Measurements from ENCODE around the gene TAP1.
"Not testable (repeated sequence)": the region's sequence is repeated elsewhere in the genome, so short reads cannot be mapped to it uniquely, and the experiment has no call there.

Gene TAP1

DNA sequence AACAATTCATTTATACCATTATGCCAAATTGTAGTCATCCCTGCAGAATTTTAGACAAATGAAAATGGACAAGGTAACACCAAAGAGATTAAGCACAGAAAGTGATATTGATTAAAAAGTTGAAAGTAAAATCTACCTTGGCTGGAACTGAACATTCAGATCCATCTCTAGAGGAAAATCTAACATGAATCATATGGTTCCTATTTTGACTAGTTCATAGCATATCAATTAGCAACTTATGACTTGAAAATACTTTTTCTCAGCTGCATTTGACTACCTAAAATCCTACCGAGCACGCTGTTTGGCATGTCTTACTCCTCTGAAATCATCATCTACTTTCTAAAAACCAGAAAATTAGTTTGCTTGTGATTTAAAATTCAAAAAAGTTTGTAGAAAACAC is 23.1 kb upstream of the TAP1 start:
- DNase-seq (ENCODE audit: low read depth), result no peak
- TF ChIP-seq, protein P1, sequence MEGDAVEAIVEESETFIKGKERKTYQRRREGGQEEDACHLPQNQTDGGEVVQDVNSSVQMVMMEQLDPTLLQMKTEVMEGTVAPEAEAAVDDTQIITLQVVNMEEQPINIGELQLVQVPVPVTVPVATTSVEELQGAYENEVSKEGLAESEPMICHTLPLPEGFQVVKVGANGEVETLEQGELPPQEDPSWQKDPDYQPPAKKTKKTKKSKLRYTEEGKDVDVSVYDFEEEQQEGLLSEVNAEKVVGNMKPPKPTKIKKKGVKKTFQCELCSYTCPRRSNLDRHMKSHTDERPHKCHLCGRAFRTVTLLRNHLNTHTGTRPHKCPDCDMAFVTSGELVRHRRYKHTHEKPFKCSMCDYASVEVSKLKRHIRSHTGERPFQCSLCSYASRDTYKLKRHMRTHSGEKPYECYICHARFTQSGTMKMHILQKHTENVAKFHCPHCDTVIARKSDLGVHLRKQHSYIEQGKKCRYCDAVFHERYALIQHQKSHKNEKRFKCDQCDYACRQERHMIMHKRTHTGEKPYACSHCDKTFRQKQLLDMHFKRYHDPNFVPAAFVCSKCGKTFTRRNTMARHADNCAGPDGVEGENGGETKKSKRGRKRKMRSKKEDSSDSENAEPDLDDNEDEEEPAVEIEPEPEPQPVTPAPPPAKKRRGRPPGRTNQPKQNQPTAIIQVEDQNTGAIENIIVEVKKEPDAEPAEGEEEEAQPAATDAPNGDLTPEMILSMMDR (IDR thresholded peaks at IDR 0.05; ENCODE audit: insufficient read depth, low read depth, low read length, missing control alignments), result no peak

DNA sequence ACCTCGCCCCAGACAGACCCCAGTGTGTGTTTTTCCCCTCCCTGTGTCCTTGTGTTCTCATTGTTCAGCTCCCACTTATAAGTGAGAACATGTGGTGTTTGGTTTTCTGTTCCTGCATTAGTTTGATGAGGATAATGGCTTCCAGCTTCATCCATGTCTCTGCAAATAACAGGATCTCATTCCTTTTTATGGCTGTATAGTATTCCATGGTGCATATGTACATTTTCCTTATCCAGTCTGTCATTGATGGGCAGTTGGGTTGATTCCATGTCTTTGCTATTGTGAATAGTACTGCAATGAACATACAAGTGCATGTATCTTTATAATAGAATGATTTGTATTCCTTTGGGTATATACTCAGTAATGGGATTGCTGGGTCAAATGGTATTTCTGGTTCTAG is 20.4 kb upstream of the TAP1 start:
- H3K4me3 ChIP-seq (ENCODE audit: low read depth, low read length); DNase-seq (ENCODE audit: low read depth): not testable (repeated sequence)

More for the DNA sequence above, 23.1 kb upstream of the TAP1 start:
- H3K4me3 ChIP-seq (ENCODE audit: low read depth, low read length), result no peak overlapping the region

DNA sequence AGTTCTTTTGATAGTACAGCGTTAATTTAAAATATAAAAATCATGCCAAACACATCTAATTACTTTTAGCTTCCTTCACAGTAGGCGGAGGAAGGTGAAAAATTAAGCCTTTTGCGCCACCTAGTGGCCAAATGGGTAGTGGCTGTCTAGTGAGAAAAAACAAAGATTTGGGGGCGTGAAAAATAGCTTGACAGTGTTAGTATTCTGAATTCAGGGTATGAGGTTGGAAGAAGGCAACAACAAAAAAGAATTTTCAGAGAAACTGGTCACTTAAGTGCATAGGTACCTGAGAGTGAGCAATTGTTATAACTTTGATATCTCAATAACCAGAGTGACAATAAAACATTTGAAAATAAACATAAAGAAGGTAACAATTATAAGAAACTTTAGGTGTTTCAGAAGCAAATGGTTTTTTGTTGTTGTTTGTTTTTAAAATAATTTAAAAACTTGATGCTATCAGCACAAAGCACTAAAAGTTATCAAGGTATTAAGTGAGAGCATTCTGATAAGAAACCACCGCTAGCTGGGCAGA is 14.8 kb upstream of the TAP1 start:
- peak; percentile 88 for DNase-seq (ENCODE audit: low read depth)
- TF ChIP-seq, protein P1 (IDR thresholded peaks at IDR 0.05; ENCODE audit: insufficient read depth, low read depth, low read length, missing control alignments), result peak; percentile 70
- no peak overlapping the region for H3K4me3 ChIP-seq (ENCODE audit: low read depth, low read length)

DNA sequence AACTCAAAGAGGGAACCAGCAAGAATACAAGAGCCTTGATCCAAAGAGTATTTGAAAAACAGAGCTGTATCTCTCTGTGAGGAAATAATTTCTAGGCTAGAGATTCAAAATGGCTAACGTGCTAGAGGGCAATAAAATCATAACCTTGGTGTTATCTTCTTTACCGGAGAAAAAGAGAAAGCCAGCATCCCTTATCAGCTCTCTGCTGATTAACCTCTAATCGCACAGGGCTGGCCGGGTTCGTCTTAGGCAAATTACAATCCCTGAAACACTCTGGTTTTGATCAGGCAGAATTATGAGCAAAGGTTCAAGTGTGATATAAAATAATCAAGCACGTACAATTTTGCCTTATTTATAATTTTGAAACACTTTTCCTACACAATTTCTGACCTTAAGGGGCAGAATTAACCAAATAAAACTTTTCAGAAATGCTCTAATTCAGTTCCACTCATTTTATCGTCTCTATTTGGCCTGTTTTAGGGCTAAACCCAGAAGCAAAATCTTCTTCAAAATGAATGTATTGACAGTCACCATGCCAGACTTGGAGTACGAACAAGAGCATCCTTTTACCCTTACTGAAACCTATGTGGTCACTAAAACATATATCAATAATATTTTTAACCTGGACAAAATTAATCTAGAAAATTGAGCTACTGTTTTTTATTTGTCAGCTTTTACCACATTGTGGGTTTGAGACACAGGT is 14.2 kb upstream of the TAP1 start:
- TF ChIP-seq, protein P1 (IDR thresholded peaks at IDR 0.05; ENCODE audit: insufficient read depth, low read depth, low read length, missing control alignments), result no peak
- H3K4me3 ChIP-seq (ENCODE audit: low read depth, low read length), result no peak overlapping the region
- no peak for DNase-seq (ENCODE audit: low read depth)

DNA sequence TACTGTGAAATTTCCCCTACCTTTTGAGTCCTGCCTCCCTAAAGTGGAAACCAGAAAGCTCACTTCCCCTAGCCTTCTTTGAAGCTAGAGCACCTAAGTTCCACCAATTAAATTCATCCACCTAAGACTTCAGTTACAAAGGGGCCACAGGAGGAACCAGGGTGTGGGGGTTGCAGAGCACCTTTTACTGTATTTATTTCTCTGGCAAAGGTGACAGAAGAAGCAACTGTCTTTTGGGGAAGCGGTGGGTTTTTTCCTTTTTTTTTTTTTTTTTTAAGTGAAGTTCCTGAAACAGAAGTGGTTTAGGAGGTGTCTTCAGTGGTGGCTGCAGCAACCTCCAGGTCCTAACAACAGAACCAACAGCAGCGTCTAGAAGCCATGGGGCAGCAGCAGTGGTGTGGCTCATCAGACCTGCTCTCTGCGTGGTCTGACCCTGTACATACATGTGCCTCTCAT is 13.5 kb upstream of the TAP1 start:
- TF ChIP-seq, protein P1 (IDR thresholded peaks at IDR 0.05; ENCODE audit: insufficient read depth, low read depth, low read length, missing control alignments), result no peak
- no peak overlapping the region for H3K4me3 ChIP-seq (ENCODE audit: low read depth, low read length)
- peak; percentile 62 for DNase-seq (ENCODE audit: low read depth)

DNA sequence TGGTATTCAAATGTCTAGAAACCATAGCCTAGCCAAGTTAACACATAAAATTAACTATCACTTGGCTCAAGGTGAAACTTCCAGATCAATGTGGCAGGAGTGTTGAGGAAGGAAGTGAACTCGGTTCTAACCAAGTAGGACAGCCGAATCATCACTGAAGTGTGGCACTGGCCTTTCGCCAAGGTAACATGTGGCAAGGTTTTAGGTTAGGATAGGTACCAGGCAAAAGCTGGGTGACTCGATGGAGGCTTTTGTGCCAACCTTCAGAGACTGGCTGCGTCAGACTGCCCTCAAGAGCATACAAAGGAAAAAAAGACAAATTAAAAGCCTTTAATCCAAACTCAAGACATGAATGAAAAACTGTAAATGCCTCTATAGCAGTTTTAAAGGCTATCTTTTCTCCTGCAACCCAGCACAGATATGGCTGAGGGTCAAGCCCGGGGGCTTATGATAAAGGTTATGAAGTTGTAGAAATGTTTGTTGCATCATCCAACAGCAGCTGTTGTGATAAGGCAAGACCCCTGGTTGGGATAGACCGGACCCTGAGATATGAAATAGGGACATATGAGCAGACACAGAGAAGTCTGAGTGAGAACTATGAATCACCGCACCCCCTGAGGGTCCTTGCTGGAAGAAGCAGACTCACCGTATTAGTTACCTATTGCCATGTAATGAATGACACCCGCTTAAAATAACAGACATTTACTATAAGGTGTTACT is 12.4 kb upstream of the TAP1 start:
- H3K4me3 ChIP-seq (ENCODE audit: low read depth, low read length), result no peak overlapping the region
- no peak for DNase-seq (ENCODE audit: low read depth)
- TF ChIP-seq, protein P1 (IDR thresholded peaks at IDR 0.05; ENCODE audit: insufficient read depth, low read depth, low read length, missing control alignments), result no peak

DNA sequence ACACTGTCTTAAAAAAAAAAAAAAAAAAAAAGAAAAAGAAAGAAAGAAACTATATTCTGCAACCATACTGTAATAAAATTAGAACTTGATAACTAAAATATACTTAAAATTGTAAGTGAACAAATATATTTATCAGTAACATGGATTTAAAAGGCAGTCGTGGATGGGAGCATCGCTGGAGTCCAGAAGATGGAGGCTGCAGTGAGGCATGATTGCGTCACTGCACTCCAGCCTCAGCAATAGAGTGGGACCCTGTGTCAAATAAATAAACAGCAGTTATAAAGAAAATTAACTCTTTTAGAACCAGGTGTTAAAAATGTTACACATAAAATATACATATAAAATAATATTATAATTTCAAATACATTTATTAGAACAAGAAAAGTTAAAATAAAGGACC is 9.2 kb upstream of the TAP1 start:
- no peak overlapping the region for H3K4me3 ChIP-seq (ENCODE audit: low read depth, low read length)
- DNase-seq (ENCODE audit: low read depth), result no peak
- TF ChIP-seq, protein P1 (IDR thresholded peaks at IDR 0.05; ENCODE audit: insufficient read depth, low read depth, low read length, missing control alignments), result no peak

Measured in GM12865 (cell line).